Mammary epithelial cell (primary cell): ENCODE measurements around the gene ATP2B2.

Experiments used
- EZH2 ChIP-seq: IDR thresholded peaks from 2 replicates; pipeline ENCODE4 v1.6.1; 2012; ENCODE audit warnings: low read length, inconsistent platforms, borderline replicate concordance
- TF ChIP-seq, protein P1 (sequence below), 2 donors: IDR thresholded peaks in 1 of 2; conservative IDR thresholded peaks in 1 of 2; 2 replicates each; pipeline ENCODE4 v1.5.1; 2011 to 2012; ENCODE audit warnings: inconsistent platforms in 2 of 2, low read length in 2 of 2, mild to moderate bottlenecking in 2 of 2, control low read depth in 1 of 2, low read depth in 1 of 2; ENCODE audit not compliant: insufficient read depth in 1 of 2; ENCODE audit errors: extremely low read depth in 1 of 2

DNA sequence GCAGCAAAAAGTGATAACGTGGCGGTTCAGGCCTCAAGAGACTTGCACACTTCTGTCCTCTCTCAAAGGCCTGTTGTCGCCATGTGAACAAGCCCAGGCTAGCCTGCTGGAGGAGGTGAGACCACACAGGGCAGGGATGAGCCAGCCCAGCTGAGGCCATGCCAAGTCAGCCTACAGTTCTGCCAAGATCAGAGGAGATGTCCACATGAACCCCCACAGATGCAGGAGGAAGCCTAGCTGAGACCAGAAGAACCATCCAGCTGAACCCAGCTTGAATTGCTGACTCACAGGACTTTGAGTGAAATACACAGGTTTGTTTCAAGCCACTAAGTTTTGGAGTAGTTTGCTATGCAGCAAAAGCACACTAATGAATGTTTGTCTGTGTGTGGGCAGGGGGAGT, 134.2 kb downstream of the ATP2B2 start:
- TF ChIP-seq EZH2: no peak
- TF ChIP-seq, protein P1, sequence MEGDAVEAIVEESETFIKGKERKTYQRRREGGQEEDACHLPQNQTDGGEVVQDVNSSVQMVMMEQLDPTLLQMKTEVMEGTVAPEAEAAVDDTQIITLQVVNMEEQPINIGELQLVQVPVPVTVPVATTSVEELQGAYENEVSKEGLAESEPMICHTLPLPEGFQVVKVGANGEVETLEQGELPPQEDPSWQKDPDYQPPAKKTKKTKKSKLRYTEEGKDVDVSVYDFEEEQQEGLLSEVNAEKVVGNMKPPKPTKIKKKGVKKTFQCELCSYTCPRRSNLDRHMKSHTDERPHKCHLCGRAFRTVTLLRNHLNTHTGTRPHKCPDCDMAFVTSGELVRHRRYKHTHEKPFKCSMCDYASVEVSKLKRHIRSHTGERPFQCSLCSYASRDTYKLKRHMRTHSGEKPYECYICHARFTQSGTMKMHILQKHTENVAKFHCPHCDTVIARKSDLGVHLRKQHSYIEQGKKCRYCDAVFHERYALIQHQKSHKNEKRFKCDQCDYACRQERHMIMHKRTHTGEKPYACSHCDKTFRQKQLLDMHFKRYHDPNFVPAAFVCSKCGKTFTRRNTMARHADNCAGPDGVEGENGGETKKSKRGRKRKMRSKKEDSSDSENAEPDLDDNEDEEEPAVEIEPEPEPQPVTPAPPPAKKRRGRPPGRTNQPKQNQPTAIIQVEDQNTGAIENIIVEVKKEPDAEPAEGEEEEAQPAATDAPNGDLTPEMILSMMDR (conservative IDR thresholded peaks at IDR 0.05 in 1 of 2, IDR thresholded peaks at IDR 0.05 in 1 of 2; ENCODE audit: extremely low read depth in 1 of 2, insufficient read depth in 1 of 2, low read depth in 1 of 2, low read length in 2 of 2): no peak
